Measurements from ENCODE around the gene IDH2.

IDH2 gene

GRCh38 chr15:90063770-90064247, 38.5 kb downstream of the IDH2 start:
- DNase-seq (ENCODE audit: low spot score), result peak; percentile 27

- DNase-seq (ENCODE audit: low spot score), result no peak
These were observed 39.1 kb downstream of the IDH2 start for GRCh38 chr15:90062973-90063769.

- no peak for DNase-seq (ENCODE audit: low spot score)
These were observed 39.8 kb downstream of the IDH2 start for GRCh38 chr15:90062462-90062932.

- DNase-seq (ENCODE audit: low spot score), result no peak
These were observed 40.2 kb downstream of the IDH2 start for GRCh38 chr15:90062023-90062442.

GRCh38 chr15:90060797-90061196, 41.5 kb downstream of the IDH2 start:
- no peak for DNase-seq (ENCODE audit: low spot score)

- DNase-seq (ENCODE audit: low spot score), result peak; percentile 75
These were observed 42.9 kb downstream of the IDH2 start for GRCh38 chr15:90059208-90059985.

GRCh38 chr15:90058775-90059174, 43.5 kb downstream of the IDH2 start:
- no peak for DNase-seq (ENCODE audit: low spot score)

- DNase-seq (ENCODE audit: low spot score), result peak; percentile 19
These were observed 44.0 kb downstream of the IDH2 start for GRCh38 chr15:90058308-90058707.

- no peak for DNase-seq (ENCODE audit: low spot score)
These were observed 45.7 kb downstream of the IDH2 start for GRCh38 chr15:90056529-90056928.

- DNase-seq (ENCODE audit: low spot score), result no peak
These were observed 47.1 kb downstream of the IDH2 start for GRCh38 chr15:90055182-90055581.

GRCh38 chr15:90054618-90055097, 47.6 kb downstream of the IDH2 start:
- DNase-seq (ENCODE audit: low spot score), result no peak

- DNase-seq (ENCODE audit: low spot score), result no peak
These were observed 48.4 kb downstream of the IDH2 start for GRCh38 chr15:90053685-90054466.

GRCh38 chr15:90051874-90052273, 50.4 kb downstream of the IDH2 start:
- no peak for DNase-seq (ENCODE audit: low spot score)

GRCh38 chr15:90049666-90050604, 52.3 kb downstream of the IDH2 start:
- DNase-seq (ENCODE audit: low spot score), result no peak

- DNase-seq (ENCODE audit: low spot score), result no peak
These were observed 53.2 kb downstream of the IDH2 start for GRCh38 chr15:90049030-90049429.

- DNase-seq (ENCODE audit: low spot score), result no peak
These were observed 54.2 kb downstream of the IDH2 start for GRCh38 chr15:90047956-90048575.

GRCh38 chr15:90046911-90047392, 55.3 kb downstream of the IDH2 start:
- peak; percentile 87 for DNase-seq (ENCODE audit: low spot score)

GRCh38 chr15:90046289-90046688, 56.0 kb downstream of the IDH2 start:
- DNase-seq (ENCODE audit: low spot score), result no peak

GRCh38 chr15:90044916-90045371, 57.3 kb downstream of the IDH2 start:
- DNase-seq (ENCODE audit: low spot score), result no peak

- DNase-seq (ENCODE audit: low spot score), result no peak
These were observed 58.1 kb downstream of the IDH2 start for GRCh38 chr15:90044191-90044590.

Measured in germinal center (tissue), 1 donor.